ENCODE results near the gene PRR7. TPM values are rescaled to one million over a fixed set of nuclear protein-coding genes. Genes with fewer than 3 reads are reported as not detected.

PRR7 gene
- total and polyA plus RNA-seq, 2 of the 13 experiments (the other 11 are each of a cell fraction or from before 2014, with no cell fraction given): 4.8 to 5.0 TPM

- TF ChIP-seq ZNF275 (CRISPR knock-in tag; IDR thresholded peaks at IDR 0.05; ENCODE audit: borderline replicate concordance) (no peak), ZMYM2 (CRISPR knock-in tag; IDR thresholded peaks at IDR 0.05) (peak; percentile 96), HIVEP1 (CRISPR knock-in tag; IDR thresholded peaks at IDR 0.05) (no peak), ZNF670 (CRISPR knock-in tag; IDR thresholded peaks at IDR 0.05; ENCODE audit: borderline replicate concordance) (no peak), ZNF446 (CRISPR knock-in tag; IDR thresholded peaks at IDR 0.05) (peak; percentile 84; the same call in 1 of the 2 replicates), ZNF296 (CRISPR knock-in tag; conservative IDR thresholded peaks at IDR 0.05) (no peak), KLF12 (CRISPR knock-in tag; IDR thresholded peaks at IDR 0.05; ENCODE audit: borderline replicate concordance) (no peak; the same call in 1 of the 2 replicates), REPIN1 (CRISPR knock-in tag; IDR thresholded peaks at IDR 0.05; ENCODE audit: borderline replicate concordance, low read depth) (0 out of 2 replicates have a peak, but pooled peaks have one; percentile 44), MEIS1 (CRISPR knock-in tag; IDR thresholded peaks at IDR 0.05; ENCODE audit: borderline replicate concordance) (no peak), ZNF800 (CRISPR knock-in tag; IDR thresholded peaks at IDR 0.05) (no peak), ZNF703 (CRISPR knock-in tag; IDR thresholded peaks at IDR 0.05; ENCODE audit: borderline replicate concordance) (no peak), ZFX (CRISPR knock-in tag; IDR thresholded peaks at IDR 0.05; ENCODE audit: low read depth) (peak; percentile 74), ZBTB38 (CRISPR knock-in tag; IDR thresholded peaks at IDR 0.05) (no peak), POGZ (CRISPR knock-in tag; IDR thresholded peaks at IDR 0.05) (peak; percentile 6; the same call in 1 of the 2 replicates), HBP1 (CRISPR knock-in tag; IDR thresholded peaks at IDR 0.05; ENCODE audit: low read depth) (no peak), HMGXB4 (CRISPR knock-in tag; IDR thresholded peaks at IDR 0.05; ENCODE audit: borderline replicate concordance in 1 of 2, low read depth in 1 of 2) (peak; percentile 16 to 68; a peak in 2 of 4 replicates), RCOR2 (CRISPR knock-in tag; IDR thresholded peaks at IDR 0.05) (peak; percentile 93), SMARCE1 (IDR thresholded peaks at IDR 0.05; ENCODE audit: borderline replicate concordance) (no peak), SP2 (CRISPR knock-in tag; IDR thresholded peaks at IDR 0.05) (peak; percentile 63), FOSL1 (CRISPR knock-in tag; IDR thresholded peaks at IDR 0.05; ENCODE audit: borderline replicate concordance) (no peak), SIX1 (CRISPR knock-in tag; IDR thresholded peaks at IDR 0.05; ENCODE audit: borderline replicate concordance) (no peak), PLRG1 (conservative IDR thresholded peaks at IDR 0.05) (no peak)
These were observed 50.8 kb downstream of the PRR7 start, which contains the start of gene PDLIM7 (continued) for GRCh38 chr5:177497292-177498012.

All from HepG2 (cell line).